IMR-90 (cell line): ENCODE results near the gene MYO1A. TPM values are rescaled to one million over a fixed set of nuclear protein-coding genes. Genes with fewer than 3 reads are reported as not detected.

Experiments
- ATAC-seq: fragments of 200-7000 bp; cut with Tn5 transposase; 2 replicates; pipeline ENCODE4 v1.9.1; 2020; ENCODE audit warnings: low read depth, mild to moderate bottlenecking, moderate library complexity
- BruUV-seq: library from RNA; stranded (reverse); fragments of 400-500 nt; replicated peaks from 2 replicates; lab custom pipeline; 2021; lab: Mats Ljungman, UMichigan
- CTCF ChIA-PET: fragments of 300-600 bp; formaldehyde crosslinking; extraction: SDS; loops from one replicate; lab custom pipeline; 2021; ENCODE audit warnings: antibody characterized with exemption; lab: Yijun Ruan, JAX
- POLR2A ChIA-PET: fragments of 300-600 bp; sonication (Branson Sonifier 250); formaldehyde crosslinking; loops from one replicate; lab custom pipeline; 2022; ENCODE audit warnings: antibody characterized with exemption; ENCODE audit not compliant: unreplicated experiment; lab: Charles Lee
- DNase-seq: peaks from one replicate; pipeline ENCODE4 v3.0.0; 2013
- H2AFZ ChIP-seq: replicated peaks from 2 replicates; pipeline ENCODE3; 2013; ENCODE audit warnings: low read length, mild to moderate bottlenecking; ENCODE audit not compliant: poor library complexity
- H2AK5ac ChIP-seq: 2 replicates; pipeline ENCODE4 v1.6.1; 2013; ENCODE audit warnings: low read depth, low read length, inconsistent platforms
- H2AK9ac ChIP-seq: replicated peaks from 2 replicates; pipeline ENCODE3; 2013; ENCODE audit warnings: mild to moderate bottlenecking, low read depth, low read length, moderate library complexity; ENCODE audit not compliant: poor library complexity
- H2BK120ac ChIP-seq: 2 replicates; pipeline ENCODE4 v1.6.1; 2013; ENCODE audit warnings: low read depth, low read length, inconsistent platforms
- H2BK15ac ChIP-seq: 3 replicates; pipeline ENCODE4 v1.6.1; 2013; ENCODE audit warnings: low read depth, low read length, inconsistent platforms
- H2BK20ac ChIP-seq: 2 replicates; pipeline ENCODE4 v1.6.1; 2013; ENCODE audit warnings: low read depth, mild to moderate bottlenecking, inconsistent platforms, low read length, moderate library complexity
- H2BK5ac ChIP-seq: 2 replicates; pipeline ENCODE4 v1.6.1; 2013; ENCODE audit warnings: mild to moderate bottlenecking, low read depth, low read length, inconsistent platforms; ENCODE audit not compliant: poor library complexity, severe bottlenecking
- H3K14ac ChIP-seq: replicated peaks from 2 replicates; pipeline ENCODE4 v1.6.1; 2013; ENCODE audit warnings: low read depth, low read length, inconsistent platforms
- H3K18ac ChIP-seq: 2 replicates; pipeline ENCODE4 v1.6.1; 2013; ENCODE audit warnings: low read depth, low read length, control low read depth
- H3K23ac ChIP-seq: 2 replicates; pipeline ENCODE4 v1.6.1; 2013; ENCODE audit warnings: low read depth, low read length, inconsistent platforms
- H3K27ac ChIP-seq: 2 replicates; pipeline ENCODE4 v1.5.1; 2013; ENCODE audit warnings: mild to moderate bottlenecking, control low read depth, low read length; ENCODE audit not compliant: insufficient read depth
- H3K27me3 ChIP-seq: 2 replicates; pipeline ENCODE4 v1.6.1; 2013; ENCODE audit warnings: low read length; ENCODE audit not compliant: control insufficient read depth, insufficient read depth
- H3K36me3 ChIP-seq: 2 replicates; pipeline ENCODE4 v1.6.1; 2013; ENCODE audit warnings: low read length, mixed read lengths; ENCODE audit not compliant: control insufficient read depth, insufficient read depth
- H3K4ac ChIP-seq: 2 replicates; pipeline ENCODE4 v1.6.1; 2013; ENCODE audit warnings: low read depth, low read length, inconsistent platforms
- H3K4me1 ChIP-seq: 2 replicates; pipeline ENCODE4 v1.6.1; 2013; ENCODE audit warnings: low read length, mixed read lengths; ENCODE audit not compliant: control insufficient read depth, insufficient read depth
- H3K4me2 ChIP-seq: 2 replicates; pipeline ENCODE4 v1.6.1; 2013; ENCODE audit warnings: low read depth, mild to moderate bottlenecking, control low read depth, low read length, moderate library complexity
- H3K4me3 ChIP-seq: 2 replicates; pipeline ENCODE4 v1.5.1; 2013; ENCODE audit warnings: low read depth, mild to moderate bottlenecking, control low read depth, low read length, moderate library complexity; ENCODE audit not compliant: insufficient read depth
- H3K56ac ChIP-seq: 2 replicates; pipeline ENCODE4 v1.6.1; 2013; ENCODE audit warnings: low read length, inconsistent platforms; ENCODE audit not compliant: insufficient read depth; ENCODE audit errors: extremely low read depth
- H3K79me1 ChIP-seq, 2 experiments: 2 replicates each; pipeline ENCODE4 v1.6.1; 2013; ENCODE audit warnings: low read length in 2 of 2, inconsistent platforms in 1 of 2, low read depth in 1 of 2
- H3K9ac ChIP-seq: 2 replicates; pipeline ENCODE4 v1.6.1; 2013; ENCODE audit warnings: low read depth, low read length, control low read depth
- H3K9me1 ChIP-seq: 2 replicates; pipeline ENCODE4 v1.6.1; 2013; ENCODE audit warnings: low read length, inconsistent platforms; ENCODE audit not compliant: insufficient read depth
- H3K9me3 ChIP-seq: 2 replicates; pipeline ENCODE4 v1.6.1; 2013; ENCODE audit warnings: low read length; ENCODE audit not compliant: control insufficient read depth, insufficient read depth
- H4K20me1 ChIP-seq: 2 replicates; pipeline ENCODE4 v1.6.1; 2013; ENCODE audit warnings: low read length, inconsistent platforms; ENCODE audit not compliant: insufficient read depth
- H4K5ac ChIP-seq: 2 replicates; pipeline ENCODE4 v1.6.1; 2013; ENCODE audit warnings: mild to moderate bottlenecking, low read depth, low read length, control low read depth
- H4K8ac ChIP-seq, 2 experiments: 2 replicates each; pipeline ENCODE4 v1.6.1; 2013; ENCODE audit warnings: low read depth in 2 of 2, low read length in 2 of 2, control low read depth in 1 of 2, inconsistent platforms in 1 of 2
- H4K91ac ChIP-seq: 2 replicates; pipeline ENCODE4 v1.6.1; 2013; ENCODE audit warnings: low read depth, low read length, inconsistent platforms; ENCODE audit not compliant: insufficient read depth
- BHLHE40 ChIP-seq: fragments of 150-350 bp; IDR thresholded peaks from 2 replicates; pipeline ENCODE4 v1.6.1; 2016; ENCODE audit warnings: mild to moderate bottlenecking, low read depth, low read length
- CHD1 ChIP-seq: IDR thresholded peaks from 2 replicates; pipeline ENCODE4 v1.6.1; 2012; ENCODE audit warnings: low read depth, low read length, improper control_type of control experiment
- CTCF ChIP-seq: conservative IDR thresholded peaks from 2 replicates; pipeline ENCODE4 v1.5.1; 2012; ENCODE audit warnings: mild to moderate bottlenecking, low read depth, low read length, improper control_type of control experiment
- ELK1 ChIP-seq: fragments of 150-350 bp; IDR thresholded peaks from 2 replicates; pipeline ENCODE4 v1.6.1; 2016; ENCODE audit warnings: low read depth, mild to moderate bottlenecking, low read length, moderate library complexity, borderline replicate concordance
- FOS ChIP-seq: fragments of 150-350 bp; IDR thresholded peaks from 2 replicates; pipeline ENCODE4 v1.6.1; 2016; ENCODE audit warnings: low read depth, low read length
- MAFK ChIP-seq: IDR thresholded peaks from 2 replicates; pipeline ENCODE4 v1.6.1; 2012; ENCODE audit warnings: low read depth, low read length, improper control_type of control experiment
- MAZ ChIP-seq: IDR thresholded peaks from 2 replicates; pipeline ENCODE4 v1.6.1; 2012; ENCODE audit warnings: low read depth, mild to moderate bottlenecking, low read length, improper control_type of control experiment, moderate library complexity, borderline replicate concordance
- NFE2L2 ChIP-seq: fragments of 150-350 bp; IDR thresholded peaks from 2 replicates; pipeline ENCODE4 v1.6.1; 2016; ENCODE audit warnings: low read depth, mild to moderate bottlenecking, low read length
- POLR2A ChIP-seq: IDR thresholded peaks from 2 replicates; pipeline ENCODE4 v1.6.1; 2012; ENCODE audit warnings: mild to moderate bottlenecking, low read depth, low read length
- RAD21 ChIP-seq: IDR thresholded peaks from 2 replicates; pipeline ENCODE4 v1.6.1; 2012; ENCODE audit warnings: low read length, improper control_type of control experiment
- RCOR1 ChIP-seq: IDR thresholded peaks from 2 replicates; pipeline ENCODE4 v1.6.1; 2012; ENCODE audit warnings: mild to moderate bottlenecking, low read length, improper control_type of control experiment; ENCODE audit not compliant: insufficient replicate concordance
- RFX5 ChIP-seq: IDR thresholded peaks from 2 replicates; pipeline ENCODE4 v1.8.0; 2012; ENCODE audit warnings: low read depth, mild to moderate bottlenecking, low read length, moderate library complexity
- USF2 ChIP-seq: fragments of 150-350 bp; IDR thresholded peaks from 2 replicates; pipeline ENCODE4 v1.6.1; 2017; ENCODE audit warnings: mild to moderate bottlenecking, antibody characterized with exemption, low read length, low read depth
- WGBS, 2 experiments: methylation state at CpG; one replicate each; pipeline versions ENCODE4 v1.1.5 to v1.1.7; 2013; ENCODE audit warnings: missing lambda C conversion rate in 2 of 2; ENCODE audit not compliant: insufficient read length in 1 of 2; ENCODE audit errors: extremely low coverage in 2 of 2; 5-methylcytosine and 5-hydroxymethylcytosine counted together
- dilution Hi-C: fragments of 300-500 bp; cut with HindIII; formaldehyde crosslinking; loops from one replicate; pipeline ENCODE4 v1.14.3; 2018; ENCODE audit warnings: low sequenced_read_pairs; ENCODE audit not compliant: unreplicated experiment
- in situ Hi-C: fragments of 300-500 bp; cut with MboI; formaldehyde crosslinking; loops from 3 replicates; pipeline ENCODE4 v1.14.3; 2019; ENCODE audit warnings: low sequenced_read_pairs, inconsistent platforms, mixed read lengths
- intact Hi-C: fragments of 100-400 bp; cut with micrococcal nuclease; formaldehyde crosslinking; loops from 2 replicates; pipeline ENCODE4 v1.10.0; 2022
- polyA plus RNA-seq, 3 experiments: library from polyadenylated mRNA; depleted of rRNA; stranded (reverse); fragments of >200 nt; gene quantifications; 2 replicates each; pipeline ENCODE4 v1.2.3, GENCODE V29; 2012; ENCODE audit warnings: low replicate concordance in 1 of 3
- total RNA-seq: library from RNA; depleted of rRNA; stranded (reverse); fragments of >200 nt; gene quantifications from 2 replicates; pipeline ENCODE4 v1.2.3, GENCODE V29; 2012

MYO1A gene
- total and polyA plus RNA-seq, 2 of the 4 experiments (the other 2 are of a cell fraction), result under 0.01 TPM; not detected in 1

GRCh38 chr12:56993346-56993745 is 56.6 kb downstream of the MYO1A start:
- Histone ChIP-seq H2AFZ (no peak overlapping the region), H2BK5ac (no peak overlapping the region), H3K4me2 (no peak overlapping the region), H2AK5ac (no peak overlapping the region), H2BK15ac (no peak overlapping the region), H3K18ac (no peak overlapping the region), H3K4me1 (peaks cover 2% of the 10 kb centered on the region), H3K56ac (no peak overlapping the region), H3K27ac (no peak overlapping the region), H4K91ac (no peak overlapping the region), H3K23ac (no peak overlapping the region), H2BK120ac (no peak overlapping the region), H3K9ac (no peak overlapping the region), H3K9me3 (no peaks in the 10 kb centered on the region), H3K36me3 (peaks cover 11% of the 10 kb centered on the region; the same call in 1 of the 2 replicates), H4K20me1 (peaks cover 8% of the 10 kb centered on the region), H2AK9ac (no peak overlapping the region), H3K4me3 (no peak overlapping the region), H3K9me1 (peaks cover 13% of the 10 kb centered on the region), H3K79me1 (peaks cover 0 to 10% of the 10 kb centered on the region in 2 experiments; a peak in 3 of 4 replicates), H2BK20ac (no peak overlapping the region), H4K8ac (no peak overlapping the region), H3K27me3 (no peaks in the 10 kb centered on the region), H4K5ac (no peak overlapping the region), H3K4ac (no peak overlapping the region), H3K14ac (no peak overlapping the region)
- dilution Hi-C loops (no loop called here), in situ Hi-C loops (loop anchor here (25.0 kb wide), 1 partner anchor 481 kb away; the partner anchor contains the start of gene RBMS2), intact Hi-C loops (no loop called here)
- CTCF ChIA-PET, result no interaction called here
- POLR2A ChIA-PET, result no interaction called here
- WGBS, 2 experiments, result no CpG with 5 or more reads among the region's 10 CpGs
- no TSS peak for BruUV-seq
- ATAC-seq (no peak), DNase-seq (no peak)
- TF ChIP-seq RAD21 (no peak), POLR2A (no peak), MAZ (no peak), ELK1 (no peak), BHLHE40 (no peak), CTCF (no peak), RFX5 (no peak), USF2 (no peak), RCOR1 (no peak), FOS (no peak), MAFK (no peak), NFE2L2 (no peak), CHD1 (no peak)
